GM12865 (cell line): Measurements from ENCODE around the gene TVP23B.
"Not testable (repeated sequence)": the region's sequence is repeated elsewhere in the genome, so short reads cannot be mapped to it uniquely, and the experiment has no call there.

Source experiments
- DNase-seq: peaks from one replicate; pipeline ENCODE4 v3.0.0; 2010; ENCODE audit warnings: low read depth
- H3K4me3 ChIP-seq: 2 replicates; pipeline ENCODE4 v1.5.1; 2011; ENCODE audit warnings: mild to moderate bottlenecking, low read depth, low read length, control low read depth
- TF ChIP-seq, protein P1 (sequence below): IDR thresholded peaks from 2 replicates; pipeline ENCODE4 v1.5.1; 2011; ENCODE audit warnings: low read length, control low read depth, low read depth, inconsistent platforms; ENCODE audit not compliant: insufficient read depth; ENCODE audit errors: missing control alignments

The TVP23B gene

DNA sequence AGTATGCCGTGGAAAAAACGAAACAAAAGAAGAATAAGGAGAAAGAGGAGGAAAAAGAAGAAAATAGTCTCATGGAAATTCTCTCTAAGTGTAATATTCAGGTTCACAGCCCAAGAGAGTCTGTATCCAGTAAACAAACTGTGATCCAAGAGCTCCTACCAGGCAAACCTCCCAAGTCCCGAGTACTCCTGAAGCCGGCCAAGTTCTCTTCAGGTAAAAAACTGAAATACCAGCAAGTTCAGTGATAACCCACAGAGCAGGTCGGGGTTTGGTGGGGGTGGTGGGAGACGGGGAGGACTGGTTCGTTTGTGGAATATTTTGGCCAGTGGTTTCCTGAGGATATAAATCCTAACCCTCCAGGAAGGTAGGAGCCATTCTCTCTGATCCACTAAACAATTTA, 8.5 kb upstream of the TVP23B start:
- TF ChIP-seq, protein P1, sequence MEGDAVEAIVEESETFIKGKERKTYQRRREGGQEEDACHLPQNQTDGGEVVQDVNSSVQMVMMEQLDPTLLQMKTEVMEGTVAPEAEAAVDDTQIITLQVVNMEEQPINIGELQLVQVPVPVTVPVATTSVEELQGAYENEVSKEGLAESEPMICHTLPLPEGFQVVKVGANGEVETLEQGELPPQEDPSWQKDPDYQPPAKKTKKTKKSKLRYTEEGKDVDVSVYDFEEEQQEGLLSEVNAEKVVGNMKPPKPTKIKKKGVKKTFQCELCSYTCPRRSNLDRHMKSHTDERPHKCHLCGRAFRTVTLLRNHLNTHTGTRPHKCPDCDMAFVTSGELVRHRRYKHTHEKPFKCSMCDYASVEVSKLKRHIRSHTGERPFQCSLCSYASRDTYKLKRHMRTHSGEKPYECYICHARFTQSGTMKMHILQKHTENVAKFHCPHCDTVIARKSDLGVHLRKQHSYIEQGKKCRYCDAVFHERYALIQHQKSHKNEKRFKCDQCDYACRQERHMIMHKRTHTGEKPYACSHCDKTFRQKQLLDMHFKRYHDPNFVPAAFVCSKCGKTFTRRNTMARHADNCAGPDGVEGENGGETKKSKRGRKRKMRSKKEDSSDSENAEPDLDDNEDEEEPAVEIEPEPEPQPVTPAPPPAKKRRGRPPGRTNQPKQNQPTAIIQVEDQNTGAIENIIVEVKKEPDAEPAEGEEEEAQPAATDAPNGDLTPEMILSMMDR, result no peak
- DNase-seq, result no peak
- H3K4me3 ChIP-seq, result no peak overlapping the region

DNA sequence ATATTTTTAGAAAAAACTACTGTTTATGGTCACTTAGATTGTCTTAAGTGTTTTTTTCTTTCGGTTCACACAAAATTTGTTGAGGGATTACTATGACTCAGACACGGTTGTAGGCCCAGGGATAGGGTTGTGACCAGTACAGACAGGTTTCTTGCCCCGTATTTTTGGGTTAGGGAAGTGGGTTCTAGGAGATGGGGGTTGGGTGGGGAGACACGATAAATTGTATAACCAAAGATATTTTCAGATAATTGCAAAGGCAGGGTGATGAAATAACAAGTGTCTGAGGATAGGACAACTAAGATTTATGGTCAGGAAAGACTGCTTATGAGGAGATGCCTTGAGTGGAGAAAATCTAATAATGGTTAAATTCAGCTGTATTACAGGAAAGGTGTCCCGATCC, 822 bp downstream of the TVP23B start:
- DNase-seq, result not testable (repeated sequence)
- H3K4me3 ChIP-seq, result peak overlapping the region; percentile 59

DNA sequence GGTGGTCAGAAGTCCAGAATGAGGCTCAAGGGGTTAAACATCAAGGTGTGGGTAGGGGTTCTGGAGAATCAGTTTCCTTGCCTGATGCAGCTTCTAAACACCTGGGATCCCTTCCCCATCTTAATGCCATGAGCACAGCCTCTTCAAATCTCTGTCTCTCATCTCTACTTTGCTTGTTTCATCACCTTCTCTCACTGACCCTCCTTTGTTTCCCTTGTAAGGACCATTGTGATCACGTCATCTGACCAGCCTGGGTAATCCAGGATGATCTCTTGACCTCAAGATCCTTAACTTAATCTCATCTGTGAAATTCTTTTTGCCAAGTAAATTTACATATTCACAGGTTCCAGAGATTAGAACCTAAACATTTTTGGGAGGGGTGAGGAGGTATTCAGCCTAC, 5.0 kb downstream of the TVP23B start:
- H3K4me3 ChIP-seq, DNase-seq: not testable (repeated sequence)

DNA sequence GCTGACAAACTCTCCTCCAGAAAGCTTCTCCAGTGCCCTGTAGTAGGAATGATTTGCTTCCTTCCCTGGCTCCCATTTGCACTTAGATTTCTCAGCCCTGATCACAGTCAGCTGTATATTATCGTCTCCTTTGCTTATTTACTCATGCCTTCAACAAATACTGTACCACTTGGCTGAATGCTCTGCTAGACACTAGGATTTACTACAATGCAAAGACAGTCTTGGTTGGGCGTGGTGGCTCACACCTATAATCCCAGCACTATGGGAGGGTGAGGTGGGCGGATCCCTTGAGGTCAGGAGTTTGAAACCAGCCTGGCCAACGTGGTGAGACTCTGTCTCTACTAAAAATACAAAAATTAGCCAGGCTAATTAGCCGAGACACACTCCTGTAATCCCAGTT, 5.9 kb downstream of the TVP23B start:
- not testable (repeated sequence) for H3K4me3 ChIP-seq

DNA sequence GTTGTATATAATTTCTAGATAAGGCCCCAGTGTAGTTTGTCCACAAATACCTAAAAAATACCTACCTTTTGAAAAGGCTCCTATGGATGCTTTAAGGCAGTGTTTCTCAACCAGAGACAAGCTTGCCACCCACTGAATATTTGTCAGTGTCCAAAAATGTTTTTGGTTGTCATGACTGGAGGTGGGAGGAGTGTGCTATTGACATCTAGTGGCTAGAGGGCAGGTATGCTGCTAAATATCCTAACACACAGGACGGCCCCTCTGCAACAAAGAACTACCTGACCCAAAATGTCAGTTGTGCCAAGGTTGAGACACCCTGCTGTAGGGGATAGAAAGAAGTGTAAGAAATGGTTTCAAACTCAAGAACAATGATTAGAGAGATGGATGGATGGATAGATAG, 10.4 kb downstream of the TVP23B start:
- not testable (repeated sequence) for DNase-seq, H3K4me3 ChIP-seq

More for the DNA sequence above, 5.9 kb downstream of the TVP23B start:
- not testable (repeated sequence) for DNase-seq

DNA sequence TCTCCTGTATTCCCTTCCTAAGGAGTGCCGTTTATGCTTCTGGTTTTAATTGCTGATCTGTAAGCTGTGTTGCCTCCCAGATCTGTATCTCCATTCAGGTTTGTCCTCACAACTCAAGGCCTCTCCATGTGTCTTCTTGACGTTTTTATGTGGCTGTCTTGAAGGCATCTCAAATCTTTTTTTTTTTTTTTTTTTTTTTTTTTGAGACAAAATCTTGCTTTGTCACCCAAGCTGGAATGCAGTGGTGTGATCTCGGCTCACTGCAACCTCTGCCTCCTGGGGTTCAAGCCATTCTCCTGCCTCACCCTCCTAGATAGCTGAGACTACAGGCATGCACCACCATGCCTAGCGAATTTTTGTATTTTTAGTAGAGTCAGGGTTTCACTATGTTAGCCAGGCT, 13.9 kb downstream of the TVP23B start:
- DNase-seq, H3K4me3 ChIP-seq: not testable (repeated sequence)

DNA sequence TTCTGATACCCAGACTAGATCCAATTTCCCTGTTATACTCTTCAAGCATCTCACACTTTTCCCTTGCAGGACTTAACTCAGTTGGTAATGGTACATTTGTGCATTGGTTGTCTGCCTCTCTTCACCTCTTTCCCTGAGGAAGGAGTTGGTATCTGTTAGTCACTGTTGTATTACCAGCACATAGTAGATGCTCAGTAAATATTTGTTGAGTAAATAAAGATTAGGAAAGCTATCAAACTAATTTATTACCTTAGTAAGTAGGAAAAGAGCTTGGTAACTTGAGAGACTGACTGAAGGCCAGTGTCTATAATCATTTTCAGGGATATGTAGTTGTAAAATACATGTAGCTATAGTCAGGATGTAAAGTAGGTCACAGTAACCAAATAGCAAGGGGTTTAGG, 15.9 kb downstream of the TVP23B start:
- DNase-seq, H3K4me3 ChIP-seq: not testable (repeated sequence)

DNA sequence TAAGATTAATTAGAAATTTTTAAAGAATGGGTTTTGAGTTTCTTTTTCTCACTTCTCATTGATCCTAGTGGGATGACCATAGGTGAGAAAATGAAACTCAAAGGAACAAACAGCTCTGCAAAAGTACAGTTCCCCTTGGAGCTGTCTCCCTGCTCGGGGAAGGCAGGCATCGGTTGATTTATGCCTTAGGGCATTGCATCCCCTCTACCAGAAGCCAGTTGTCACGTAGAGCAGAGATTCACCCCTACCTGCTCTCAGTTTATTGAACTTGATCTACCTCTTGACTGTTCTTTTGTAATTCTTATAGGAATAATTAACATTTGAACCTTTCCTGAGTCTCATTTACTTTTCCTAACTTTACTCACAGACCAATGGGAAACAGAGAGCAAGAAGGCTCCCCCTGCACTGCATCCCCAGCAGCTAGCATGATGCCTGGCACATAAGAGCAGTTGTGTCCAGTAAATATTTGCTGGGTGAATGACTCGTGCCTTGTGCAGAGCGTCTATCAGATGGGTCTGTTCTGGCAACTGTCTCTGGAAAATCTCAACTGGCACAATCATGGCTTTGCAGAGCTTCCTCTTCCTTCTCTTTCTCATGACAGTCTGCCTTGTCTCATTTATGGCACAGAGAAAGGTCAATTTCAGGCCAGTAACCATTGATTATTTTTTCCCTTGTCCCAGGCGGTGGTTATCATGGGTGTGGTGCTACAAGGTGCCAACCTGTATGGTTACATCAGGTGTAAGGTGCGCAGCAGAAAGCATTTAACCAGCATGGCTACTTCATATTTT, 22.7 kb downstream of the TVP23B start:
- H3K4me3 ChIP-seq, DNase-seq: not testable (repeated sequence)

DNA sequence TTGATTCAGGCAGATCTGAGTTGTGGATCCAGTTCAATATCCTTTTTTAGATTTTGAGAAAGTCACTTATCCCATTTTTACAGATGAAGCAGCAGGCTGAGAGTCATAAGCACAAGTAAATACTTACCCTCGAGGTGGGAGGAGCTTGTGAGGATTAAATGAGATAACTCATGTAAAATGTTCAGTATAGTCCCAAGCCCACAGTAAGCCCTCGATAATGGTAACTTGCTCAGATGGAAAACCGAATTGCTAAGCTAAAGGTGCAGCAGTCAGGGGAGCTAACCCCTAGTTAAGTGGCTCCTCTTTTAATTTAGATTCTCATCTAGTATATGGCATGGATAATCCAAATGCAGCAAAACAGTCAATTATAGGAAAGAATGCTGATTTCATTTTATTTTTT, 34.9 kb downstream of the TVP23B start:
- H3K4me3 ChIP-seq, DNase-seq: not testable (repeated sequence)

DNA sequence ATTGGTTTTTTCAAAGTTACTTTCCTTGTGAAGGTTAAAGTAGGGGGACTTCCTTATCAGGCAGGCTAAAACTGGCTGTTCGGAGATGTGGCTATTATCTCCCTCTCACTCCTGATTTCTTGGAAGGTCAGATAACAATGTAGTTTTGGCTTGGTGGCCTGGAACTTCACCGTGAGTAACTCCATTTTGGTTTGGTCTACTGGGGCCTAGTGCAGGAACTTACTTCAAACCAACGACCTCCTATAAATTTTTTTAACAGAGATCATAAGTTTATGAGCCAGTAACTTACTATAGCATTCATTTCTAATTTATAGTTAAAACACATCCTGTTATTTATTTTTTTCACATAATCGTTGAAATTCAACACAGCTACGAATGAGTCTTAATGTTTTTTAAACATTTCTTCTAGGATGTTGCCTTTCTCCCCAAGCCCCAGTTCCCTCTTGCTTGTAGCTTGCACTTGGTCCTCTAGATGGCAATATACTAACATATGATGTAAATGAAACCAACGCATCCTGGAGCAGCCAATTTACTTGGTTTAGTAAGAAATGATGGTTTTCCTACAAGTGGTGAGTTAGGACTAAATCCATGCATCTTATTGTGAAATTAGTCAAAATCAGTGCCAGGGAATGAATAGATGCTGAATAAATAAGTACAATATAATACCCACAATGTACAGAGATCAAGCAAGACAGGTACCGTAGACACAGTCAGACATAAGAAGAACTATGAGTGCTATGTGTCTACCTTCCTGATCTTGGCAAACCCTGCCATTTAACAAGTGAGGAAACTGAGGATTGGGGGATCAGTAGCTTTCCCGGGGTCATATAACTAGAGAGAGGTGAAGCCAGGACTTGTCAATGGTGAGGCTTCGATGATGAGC, 35.7 kb downstream of the TVP23B start:
- peak; percentile 80 for DNase-seq
- not testable (repeated sequence) for H3K4me3 ChIP-seq

DNA sequence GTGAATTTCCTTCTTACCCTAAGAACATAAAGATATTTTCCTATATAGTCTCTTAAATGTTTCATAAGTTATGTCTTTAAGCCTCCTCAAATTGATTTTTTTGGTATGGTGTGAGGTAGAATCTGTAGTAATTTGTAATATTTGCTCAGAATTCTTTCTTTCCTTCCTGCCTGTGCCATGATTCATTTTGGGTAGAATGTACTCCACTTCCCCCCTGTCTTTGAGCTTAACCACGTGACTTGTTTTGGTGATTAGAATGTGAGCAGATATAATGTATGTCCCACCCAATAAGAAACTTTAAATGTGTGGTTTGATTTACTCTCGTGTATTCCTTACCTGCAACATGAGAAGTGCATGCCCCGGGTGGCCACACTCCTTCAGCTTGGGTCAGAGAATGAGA, 40.4 kb downstream of the TVP23B start:
- DNase-seq, H3K4me3 ChIP-seq: not testable (repeated sequence)

More for the DNA sequence above, 35.7 kb downstream of the TVP23B start:
- TF ChIP-seq, protein P1, result peak; percentile 51

DNA sequence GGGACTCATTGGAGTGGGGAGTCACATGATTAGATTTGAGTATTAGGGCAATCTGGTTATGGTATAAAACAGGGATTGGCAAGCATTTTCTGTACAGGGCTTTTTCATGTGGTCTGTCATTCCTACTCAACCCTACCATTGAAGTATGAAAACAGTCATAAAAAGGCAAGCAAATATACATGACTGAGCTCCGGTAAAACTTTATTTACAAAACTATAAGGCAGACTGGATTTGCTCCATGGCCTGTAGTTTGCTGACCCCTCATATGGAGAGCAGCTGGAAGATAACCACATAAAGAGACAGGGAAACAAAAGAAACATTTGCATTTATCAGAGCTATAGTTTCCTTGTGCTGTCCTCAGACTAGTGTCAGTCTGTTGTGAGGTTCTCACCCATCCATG, 46.6 kb downstream of the TVP23B start:
- not testable (repeated sequence) for DNase-seq, H3K4me3 ChIP-seq
